Measurements from ENCODE around the gene GABRR3. TPM values are rescaled to one million over a fixed set of nuclear protein-coding genes. Genes with fewer than 3 reads are reported as not detected.

GABRR3 gene
- polyA plus RNA-seq, 1 donor = not detected

DNA sequence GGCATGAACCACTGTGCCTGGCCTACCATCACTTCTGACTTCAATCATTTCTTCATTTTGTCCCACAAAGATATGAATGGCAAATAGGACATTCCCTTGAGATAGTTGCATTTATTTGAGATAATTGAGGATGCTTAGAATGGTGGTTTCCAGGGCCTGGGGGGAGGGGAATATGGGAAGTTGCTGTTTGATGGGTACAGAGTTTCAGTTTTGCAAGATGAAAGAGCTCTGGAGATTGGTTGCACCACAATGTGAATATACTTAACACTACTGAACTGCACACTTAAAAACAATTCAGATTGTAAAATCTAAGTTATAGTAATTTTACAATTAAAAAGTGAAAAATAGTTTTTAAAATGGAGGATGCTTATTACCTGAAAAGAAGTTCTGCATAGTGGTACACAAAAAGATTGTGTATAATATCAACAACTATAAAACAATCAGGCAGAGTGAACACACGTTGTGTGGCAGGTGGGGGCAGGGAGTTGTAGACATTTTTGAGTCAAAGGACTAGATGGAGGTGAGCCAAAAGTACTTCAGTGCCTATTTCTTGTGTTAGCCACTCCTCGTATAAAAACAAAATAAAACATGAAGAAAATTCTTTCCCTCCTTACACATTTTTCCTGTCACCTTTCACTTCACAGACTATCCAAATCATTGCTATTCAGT lies 44.4 kb downstream of the GABRR3 start:
- no peak for DNase-seq (ENCODE audit: low read depth)

DNA sequence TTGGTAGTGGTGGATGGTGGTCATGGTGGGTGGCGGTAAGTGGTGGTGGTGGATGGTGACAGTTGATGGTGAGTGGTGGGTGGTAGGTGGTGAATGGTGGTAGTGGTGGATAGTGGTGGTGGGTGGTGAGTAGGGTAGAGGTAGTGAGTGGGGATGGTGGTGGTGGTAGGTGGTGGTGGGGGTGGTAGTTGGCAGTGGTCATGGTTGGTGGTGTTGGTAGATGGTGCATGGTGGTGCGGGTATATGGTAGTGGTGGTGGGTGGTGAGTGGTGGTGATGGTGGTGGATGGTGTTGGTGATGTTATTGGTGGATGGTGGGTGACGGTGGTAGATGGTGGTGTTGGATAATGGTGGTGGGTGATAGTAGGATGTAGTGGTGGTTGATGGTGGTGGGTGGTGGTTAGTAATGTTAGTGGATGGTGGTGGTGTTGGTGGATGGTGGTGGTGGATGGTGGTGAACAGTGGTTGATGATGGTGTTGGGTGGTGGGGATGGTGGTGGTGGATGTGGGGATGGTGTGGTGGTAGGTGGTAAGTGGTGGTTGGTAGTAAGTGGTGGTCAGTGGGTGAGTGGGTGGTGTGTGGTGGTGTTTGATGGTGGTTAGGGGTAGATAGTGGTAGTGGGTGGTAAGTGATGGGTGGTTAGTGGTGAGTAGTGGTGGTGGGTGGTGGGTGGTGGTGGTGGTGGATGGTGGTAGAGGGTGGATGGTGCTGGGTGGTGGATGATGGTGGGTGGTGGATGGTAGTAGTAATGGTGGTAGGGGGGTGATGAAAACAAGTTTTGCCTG lies 46.1 kb downstream of the GABRR3 start:
- DNase-seq (ENCODE audit: low read depth) = no peak

DNA sequence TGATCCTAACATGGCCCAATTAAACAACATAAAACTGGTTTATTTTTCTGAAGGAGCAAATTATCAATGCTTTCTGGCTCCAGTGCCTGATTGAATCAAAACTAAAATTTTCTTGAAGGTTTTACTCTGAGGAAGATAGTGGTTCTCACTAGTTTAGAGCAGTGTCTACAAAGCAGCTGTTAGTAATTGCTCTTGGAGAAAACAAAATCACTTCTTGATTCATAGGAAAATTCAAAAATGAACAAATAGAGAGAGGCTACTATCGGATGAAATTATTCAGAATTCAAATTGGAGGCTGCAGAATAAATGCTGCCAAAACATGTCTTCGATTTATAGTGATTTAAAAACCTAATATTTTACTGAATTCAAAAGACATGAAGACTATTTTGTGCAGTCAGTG lies 47.8 kb downstream of the GABRR3 start:
- DNase-seq (ENCODE audit: low read depth) = no peak

DNA sequence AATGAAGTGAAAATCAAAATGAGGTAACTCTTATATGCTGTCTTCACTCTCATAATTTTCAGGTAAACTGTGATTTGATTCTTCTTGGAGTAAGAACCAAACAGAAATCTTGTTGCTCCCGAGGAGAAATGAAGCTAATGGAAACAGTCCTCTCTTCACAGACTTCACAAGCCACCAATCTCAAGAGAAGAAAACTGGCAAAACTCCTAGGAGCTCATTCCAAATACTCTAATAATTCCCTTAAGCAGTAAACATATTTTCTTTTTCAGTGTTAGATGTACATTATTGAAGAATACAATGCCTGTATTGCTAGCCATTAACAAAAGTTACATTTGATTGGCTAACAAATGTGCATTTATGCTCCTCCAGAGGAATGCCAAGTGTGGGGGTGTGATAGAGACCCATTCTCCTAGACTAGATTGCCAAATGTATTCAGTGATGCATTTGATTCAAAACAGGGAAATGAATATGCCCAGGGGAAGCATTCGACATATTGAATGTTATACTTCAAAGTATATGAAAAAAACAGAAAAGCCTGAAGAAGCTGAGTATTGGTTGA lies 51.1 kb downstream of the GABRR3 start:
- peak; percentile 81 for DNase-seq (ENCODE audit: low read depth)

- DNase-seq (ENCODE audit: low read depth) = no peak
These were observed 53.2 kb downstream of the GABRR3 start for GRCh38 chr3:97981886-97982285.

DNA sequence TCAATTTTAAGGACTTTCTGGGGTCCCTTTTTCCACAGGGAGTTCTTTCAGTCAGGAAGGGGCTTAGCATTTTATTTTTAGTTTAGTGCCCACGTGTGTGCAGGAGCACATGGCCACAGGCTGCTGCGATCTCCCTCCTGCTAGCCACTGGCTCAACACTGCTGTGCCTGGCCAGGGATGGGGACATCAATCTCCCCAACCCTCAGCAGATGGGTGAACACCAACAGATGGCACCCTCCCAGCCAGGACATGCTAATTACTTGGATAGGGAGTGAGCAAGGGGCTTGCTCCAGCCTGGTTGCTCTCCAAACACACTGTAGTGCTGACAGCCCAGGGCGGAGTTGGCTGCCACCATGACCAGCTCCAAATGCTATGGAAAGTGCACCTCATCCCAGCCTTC lies 55.5 kb downstream of the GABRR3 start:
- no peak for DNase-seq (ENCODE audit: low read depth)

- no peak for DNase-seq (ENCODE audit: low read depth)
These were observed 59.6 kb downstream of the GABRR3 start for GRCh38 chr3:97975466-97975865.

DNA sequence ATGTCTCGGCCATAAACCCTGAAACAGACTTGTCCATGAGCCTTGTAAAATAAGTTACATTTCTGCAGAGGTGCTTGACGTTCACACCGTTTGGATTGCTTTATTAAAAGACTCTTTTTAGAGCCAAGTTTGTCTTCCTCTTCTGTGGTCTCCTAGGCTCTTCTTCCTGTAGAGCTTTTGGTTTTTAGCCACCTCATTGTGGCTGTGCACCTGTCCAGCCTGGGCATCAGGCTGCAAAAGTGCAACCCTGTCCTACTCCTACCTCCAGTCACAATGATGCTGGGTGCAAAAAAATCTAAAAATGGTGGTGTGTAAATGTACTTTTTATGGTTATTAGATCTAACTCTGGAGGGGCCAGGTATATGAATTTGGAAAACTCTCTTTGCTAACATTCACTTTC lies 60.1 kb downstream of the GABRR3 start:
- no peak for DNase-seq (ENCODE audit: low read depth)

DNA sequence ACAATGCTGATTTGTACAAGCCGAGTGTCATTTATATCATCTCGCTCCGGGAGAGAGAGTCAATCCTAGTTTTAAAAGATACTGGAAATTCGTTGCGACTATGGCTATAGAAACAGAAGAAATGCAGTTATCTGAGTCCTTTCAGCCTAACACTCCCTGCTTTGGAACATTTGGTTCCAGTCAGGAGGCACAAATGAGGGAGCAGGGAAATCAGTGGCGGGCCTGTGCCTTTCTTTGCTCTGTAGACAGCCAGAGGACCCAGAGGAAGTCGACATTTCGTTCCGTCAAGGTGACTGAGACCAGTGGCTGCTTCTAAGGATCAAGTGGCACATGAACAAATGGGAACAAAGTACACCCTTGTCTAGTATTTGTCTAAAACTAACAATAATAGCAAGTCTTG lies 62.1 kb downstream of the GABRR3 start:
- DNase-seq (ENCODE audit: low read depth) = no peak

- no peak for DNase-seq (ENCODE audit: low read depth)
These were observed 63.2 kb downstream of the GABRR3 start, which contains the start of gene RIOX2 for GRCh38 chr3:97971679-97972567. TSS of gene RIOX2 (minus strand) at chr3:97972431. CDS start at chr3:97967593, 4,838 bp downstream.

- DNase-seq (ENCODE audit: low read depth) = no peak
These were observed 64.0 kb downstream of the GABRR3 start for GRCh38 chr3:97970956-97971620.

DNA sequence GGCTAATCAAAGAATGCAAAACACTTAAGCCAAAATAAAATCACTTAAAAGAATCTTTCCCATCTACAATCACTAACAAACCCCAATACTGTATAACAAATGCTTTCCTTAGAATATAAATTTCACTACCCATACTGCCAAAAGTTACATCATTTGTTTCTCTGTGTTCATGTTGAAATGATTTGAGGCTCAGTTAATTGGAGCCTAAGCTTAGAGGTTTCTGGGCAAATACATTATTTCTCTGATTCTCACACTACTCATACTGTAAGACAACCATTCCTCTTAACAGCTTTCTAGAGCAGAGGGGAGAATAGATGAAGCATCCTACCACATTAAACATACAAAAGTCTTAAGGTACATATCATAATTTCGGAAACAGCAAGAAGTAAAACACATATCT lies 65.0 kb downstream of the GABRR3 start:
- no peak for DNase-seq (ENCODE audit: low read depth)

GRCh38 chr3:97969541-97969940 lies 65.6 kb downstream of the GABRR3 start:
- DNase-seq (ENCODE audit: low read depth) = no peak

GRCh38 chr3:97968376-97968775 lies 66.7 kb downstream of the GABRR3 start:
- no peak for DNase-seq (ENCODE audit: low read depth)

DNA sequence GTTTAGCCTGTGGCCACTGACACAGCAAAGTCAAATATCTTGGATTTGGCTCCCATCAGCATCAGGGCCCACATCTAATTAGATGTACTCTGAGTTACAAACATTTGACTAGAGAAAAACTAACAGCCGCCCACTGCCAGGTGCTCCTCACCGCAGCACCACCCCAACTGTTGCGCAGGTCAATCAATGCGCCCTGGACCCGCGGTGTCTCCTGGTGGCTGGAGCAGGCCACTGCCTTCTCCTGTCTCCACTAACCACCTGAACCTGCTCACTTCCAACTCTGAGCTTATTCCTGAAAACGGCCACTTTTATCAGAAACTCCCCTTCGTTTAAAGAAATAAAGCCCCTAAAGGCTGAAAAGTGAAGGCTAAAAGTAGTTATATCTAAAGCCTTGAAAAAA lies 67.1 kb downstream of the GABRR3 start:
- DNase-seq (ENCODE audit: low read depth) = no peak

- no peak for DNase-seq (ENCODE audit: low read depth)
These were observed 73.9 kb downstream of the GABRR3 start for GRCh38 chr3:97960993-97961766.

GRCh38 chr3:97960551-97960950 lies 74.6 kb downstream of the GABRR3 start:
- no peak for DNase-seq (ENCODE audit: low read depth)

GRCh38 chr3:97959872-97960271 lies 75.2 kb downstream of the GABRR3 start:
- no peak for DNase-seq (ENCODE audit: low read depth)

DNA sequence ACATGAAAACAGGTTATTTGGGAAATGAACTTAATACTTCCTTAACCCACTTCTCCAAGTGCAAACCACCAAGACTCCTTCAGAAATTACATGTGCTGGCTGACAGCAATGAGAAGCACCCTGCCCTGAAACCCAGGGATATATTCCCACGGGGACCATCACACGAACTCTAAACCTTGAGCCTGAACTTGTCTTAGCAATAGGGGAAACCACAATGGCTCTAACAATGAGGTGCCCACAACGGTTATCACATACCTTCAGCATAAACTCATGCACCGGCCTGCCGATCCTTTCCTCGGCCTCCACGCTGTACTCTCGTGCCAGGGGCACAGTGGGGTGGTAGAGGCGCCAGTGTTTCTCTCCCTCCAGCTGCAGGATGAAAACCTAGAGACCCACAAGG lies 76.3 kb downstream of the GABRR3 start:
- no peak for DNase-seq (ENCODE audit: low read depth)

DNA sequence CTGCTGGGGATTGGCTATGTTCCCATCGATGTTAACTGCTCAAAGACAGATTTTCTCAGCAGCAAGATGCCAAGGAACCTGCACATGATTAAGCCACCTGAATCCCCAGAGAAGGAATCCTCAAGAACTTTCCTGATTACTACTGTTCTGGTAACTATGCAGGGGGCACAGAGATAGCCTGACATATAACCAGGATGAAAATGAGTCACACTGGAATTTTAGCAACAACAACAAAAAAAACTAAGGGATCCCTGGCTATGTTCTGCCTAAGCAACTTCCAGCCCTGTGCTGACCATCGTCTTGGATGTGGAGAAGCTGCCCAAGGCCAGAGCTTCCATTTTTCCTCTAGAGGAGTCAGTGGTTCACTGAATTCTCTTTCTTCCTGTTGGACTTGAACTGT lies 76.7 kb downstream of the GABRR3 start:
- DNase-seq (ENCODE audit: low read depth) = no peak

Measured in forelimb muscle (tissue), 1 donor.